Fibroblast of lung (primary cell): ENCODE results near the gene RPA3. TPM values are rescaled to one million over a fixed set of nuclear protein-coding genes. Genes with fewer than 3 reads are reported as not detected.

Source experiments
- DNase-seq, 2 donors: peaks; one replicate each; pipeline versions ENCODE4 v3.0.0 to v3.0.0-alpha.2; 2010; ENCODE audit warnings: low read depth in 2 of 2
- H2AFZ ChIP-seq: 2 replicates; pipeline ENCODE4 v1.5.1; 2012; ENCODE audit warnings: low read length, control low read depth, inconsistent platforms
- H3K27ac ChIP-seq: 2 replicates; pipeline ENCODE4 v1.5.1; 2011; ENCODE audit warnings: low read length, control low read depth; ENCODE audit not compliant: insufficient read depth
- H3K27me3 ChIP-seq: 2 replicates; pipeline ENCODE4 v1.5.1; 2011; ENCODE audit warnings: mild to moderate bottlenecking, low read length; ENCODE audit not compliant: control insufficient read depth, insufficient read depth
- H3K36me3 ChIP-seq: 2 replicates; pipeline ENCODE4 v1.5.1; 2011; ENCODE audit warnings: low read length; ENCODE audit not compliant: control insufficient read depth, insufficient read depth
- H3K4me1 ChIP-seq: 2 replicates; pipeline ENCODE4 v1.5.1; 2011; ENCODE audit warnings: low read length; ENCODE audit not compliant: control insufficient read depth, insufficient read depth; ENCODE audit errors: extremely low read depth
- H3K4me2 ChIP-seq: 2 replicates; pipeline ENCODE4 v1.5.1; 2011; ENCODE audit warnings: low read length, control low read depth; ENCODE audit not compliant: insufficient read depth; ENCODE audit errors: extremely low read depth
- H3K4me3 ChIP-seq, 4 experiments: fragments of 200-600 bp in 1 of 4; sonication (generic) in 1 of 4; replicated peaks in 1 of 4; 2 replicates each; pipeline ENCODE4 v1.5.1; 2011 to 2016; ENCODE audit warnings: low read length in 4 of 4, low read depth in 3 of 4, mild to moderate bottlenecking in 3 of 4, control low read depth in 2 of 4, inconsistent platforms in 1 of 4, mixed read lengths in 1 of 4; ENCODE audit not compliant: insufficient read depth in 1 of 4; ENCODE audit errors: control extremely low read depth in 1 of 4
- H3K79me2 ChIP-seq: 2 replicates; pipeline ENCODE4 v1.5.1; 2012; ENCODE audit warnings: mild to moderate bottlenecking, low read length, inconsistent platforms; ENCODE audit not compliant: control insufficient read depth, insufficient read depth
- H3K9ac ChIP-seq: 2 replicates; pipeline ENCODE4 v1.5.1; 2011; ENCODE audit warnings: mild to moderate bottlenecking, low read length, control low read depth; ENCODE audit not compliant: insufficient read depth
- H3K9me3 ChIP-seq: 2 replicates; pipeline ENCODE4 v1.5.1; 2012; ENCODE audit warnings: low read depth, low read length; ENCODE audit not compliant: control insufficient read depth, insufficient read depth
- H4K20me1 ChIP-seq: 2 replicates; pipeline ENCODE4 v1.5.1; 2011; ENCODE audit warnings: low read length; ENCODE audit not compliant: control insufficient read depth, insufficient read depth; ENCODE audit errors: extremely low read depth
- EZH2 ChIP-seq: IDR thresholded peaks from 2 replicates; pipeline ENCODE4 v1.5.1; 2012; ENCODE audit warnings: low read length, control low read depth, mild to moderate bottlenecking; ENCODE audit errors: missing control alignments
- polyA plus RNA-seq, 2 donors: library from polyadenylated mRNA; depleted of rRNA in 1 of 2; stranded (reverse) in 1 of 2; unstranded in 1 of 2; fragments of >200 nt; gene quantifications; 2 replicates each; pipeline ENCODE4 v1.2.1, GENCODE V29; 2011 to 2012; ENCODE audit warnings: missing spikeins in 1 of 2
- total RNA-seq: library from RNA; depleted of rRNA; stranded (reverse); fragments of >200 nt; gene quantifications from 2 replicates; pipeline ENCODE4 v1.2.1, GENCODE V29; 2014
- TF ChIP-seq, protein P1 (sequence below), 2 donors: IDR thresholded peaks in 1 of 2; conservative IDR thresholded peaks in 1 of 2; 1 replicate in 1 of 2; 2 replicates in 1 of 2; pipeline ENCODE4 v1.5.1; 2011 to 2012; ENCODE audit warnings: low read length in 2 of 2, control low read depth in 1 of 2, inconsistent platforms in 1 of 2, low read depth in 1 of 2, mild to moderate bottlenecking in 1 of 2

The RPA3 gene
- total and polyA plus RNA-seq, 2 donors (not counting 1 experiment from before 2014, with no cell fraction given): 19.0 to 23.9 TPM

DNA sequence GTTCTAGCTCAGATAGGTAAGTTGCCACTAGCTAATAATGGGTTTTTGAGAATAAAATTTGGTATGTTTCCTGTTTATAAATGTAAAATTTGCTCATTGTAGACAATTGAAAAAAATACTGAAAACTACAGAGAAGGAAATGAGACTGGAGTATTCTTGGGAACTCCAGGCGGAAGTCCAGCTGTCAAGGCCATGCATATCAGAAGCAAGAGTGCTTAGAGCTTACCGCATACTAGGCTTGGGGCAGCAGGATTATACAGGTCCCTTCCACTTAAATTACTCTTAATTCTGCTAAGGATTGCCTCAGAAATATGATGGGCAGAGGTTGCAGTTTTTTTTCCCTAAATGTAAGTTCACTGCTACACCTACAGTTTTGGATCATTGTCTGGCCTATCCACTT, 51.2 kb downstream of the RPA3 start:
- no peaks in the 10 kb centered on the region for H3K4me1 ChIP-seq
- no peak for TF ChIP-seq EZH2
- TF ChIP-seq, protein P1, sequence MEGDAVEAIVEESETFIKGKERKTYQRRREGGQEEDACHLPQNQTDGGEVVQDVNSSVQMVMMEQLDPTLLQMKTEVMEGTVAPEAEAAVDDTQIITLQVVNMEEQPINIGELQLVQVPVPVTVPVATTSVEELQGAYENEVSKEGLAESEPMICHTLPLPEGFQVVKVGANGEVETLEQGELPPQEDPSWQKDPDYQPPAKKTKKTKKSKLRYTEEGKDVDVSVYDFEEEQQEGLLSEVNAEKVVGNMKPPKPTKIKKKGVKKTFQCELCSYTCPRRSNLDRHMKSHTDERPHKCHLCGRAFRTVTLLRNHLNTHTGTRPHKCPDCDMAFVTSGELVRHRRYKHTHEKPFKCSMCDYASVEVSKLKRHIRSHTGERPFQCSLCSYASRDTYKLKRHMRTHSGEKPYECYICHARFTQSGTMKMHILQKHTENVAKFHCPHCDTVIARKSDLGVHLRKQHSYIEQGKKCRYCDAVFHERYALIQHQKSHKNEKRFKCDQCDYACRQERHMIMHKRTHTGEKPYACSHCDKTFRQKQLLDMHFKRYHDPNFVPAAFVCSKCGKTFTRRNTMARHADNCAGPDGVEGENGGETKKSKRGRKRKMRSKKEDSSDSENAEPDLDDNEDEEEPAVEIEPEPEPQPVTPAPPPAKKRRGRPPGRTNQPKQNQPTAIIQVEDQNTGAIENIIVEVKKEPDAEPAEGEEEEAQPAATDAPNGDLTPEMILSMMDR (conservative IDR thresholded peaks at IDR 0.05 in 1 of 2, IDR thresholded peaks at IDR 0.05 in 1 of 2; ENCODE audit: low read depth in 1 of 2, low read length in 2 of 2): no peak
- no peak overlapping the region for H3K4me2 ChIP-seq
- H3K9me3 ChIP-seq: no peaks in the 10 kb centered on the region
- no peak overlapping the region for H2AFZ ChIP-seq
- H3K4me3 ChIP-seq: no peak overlapping the region
- H3K27ac ChIP-seq: no peak overlapping the region
- DNase-seq: no peak
- no peak overlapping the region for H3K9ac ChIP-seq
- no peaks in the 10 kb centered on the region for H4K20me1 ChIP-seq
- no peaks in the 10 kb centered on the region for H3K79me2 ChIP-seq
- H3K36me3 ChIP-seq: no peaks in the 10 kb centered on the region
- H3K27me3 ChIP-seq: no peaks in the 10 kb centered on the region

DNA sequence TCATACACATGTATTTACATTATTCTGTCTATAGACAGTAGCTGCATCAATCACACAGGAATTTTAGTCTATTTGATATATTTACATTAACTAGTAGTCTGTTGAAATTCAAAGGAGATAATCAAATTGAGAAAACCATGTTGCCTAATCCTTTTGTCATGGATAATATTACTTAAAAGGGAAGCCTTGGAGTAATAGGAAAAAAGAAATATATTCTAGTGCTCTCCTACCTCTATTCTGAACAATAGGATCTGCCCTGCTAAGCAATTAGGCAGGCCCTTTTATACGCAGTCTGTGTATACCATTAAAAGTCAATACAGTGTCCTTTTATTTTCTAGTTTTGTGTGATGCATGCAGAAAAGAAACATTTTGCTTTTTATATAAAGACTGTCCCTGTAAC, 53.4 kb downstream of the RPA3 start:
- H3K4me3 ChIP-seq: no peak overlapping the region
- no peak for DNase-seq
- no peaks in the 10 kb centered on the region for H3K9me3 ChIP-seq
- no peak overlapping the region for H3K9ac ChIP-seq
- H3K79me2 ChIP-seq: no peaks in the 10 kb centered on the region
- H2AFZ ChIP-seq: no peak overlapping the region
- no peaks in the 10 kb centered on the region for H3K36me3 ChIP-seq
- no peak overlapping the region for H3K4me2 ChIP-seq
- no peaks in the 10 kb centered on the region for H3K27me3 ChIP-seq
- H3K27ac ChIP-seq: no peak overlapping the region
- H3K4me1 ChIP-seq: no peaks in the 10 kb centered on the region
- no peak for TF ChIP-seq EZH2
- TF ChIP-seq, protein P1 (conservative IDR thresholded peaks at IDR 0.05 in 1 of 2, IDR thresholded peaks at IDR 0.05 in 1 of 2; ENCODE audit: low read depth in 1 of 2, low read length in 2 of 2): no peak
- H4K20me1 ChIP-seq: no peaks in the 10 kb centered on the region

DNA sequence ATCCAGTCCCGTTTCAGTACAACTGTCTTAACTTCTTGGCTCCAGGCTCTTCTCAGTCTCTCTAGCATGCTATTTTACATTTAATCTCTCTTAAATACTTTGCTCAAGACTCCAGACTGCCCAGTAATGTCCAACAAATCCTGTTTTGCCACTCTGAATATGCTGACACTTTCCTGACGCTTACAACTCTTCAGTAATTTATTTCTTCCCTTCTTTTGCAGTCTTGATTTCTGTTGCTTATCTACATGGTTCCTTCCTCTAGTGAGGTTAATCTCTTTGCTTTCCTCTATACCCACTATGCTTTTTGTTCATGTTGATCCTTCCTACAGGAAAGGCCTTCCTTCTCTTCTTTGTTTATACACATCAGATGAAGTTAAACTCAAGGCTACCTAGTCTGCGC, 54.1 kb downstream of the RPA3 start:
- no peak for TF ChIP-seq EZH2
- TF ChIP-seq, protein P1 (conservative IDR thresholded peaks at IDR 0.05 in 1 of 2, IDR thresholded peaks at IDR 0.05 in 1 of 2; ENCODE audit: low read depth in 1 of 2, low read length in 2 of 2): no peak
- Histone ChIP-seq H3K4me3 (no peak overlapping the region), H3K9ac (no peak overlapping the region), H3K36me3 (no peaks in the 10 kb centered on the region), H3K9me3 (no peaks in the 10 kb centered on the region), H3K27ac (no peak overlapping the region), H2AFZ (no peak overlapping the region), H4K20me1 (no peaks in the 10 kb centered on the region), H3K79me2 (no peaks in the 10 kb centered on the region), H3K27me3 (no peaks in the 10 kb centered on the region), H3K4me2 (no peak overlapping the region), H3K4me1 (no peaks in the 10 kb centered on the region)
- no peak for DNase-seq
